ENCODE measurements around the gene FBXO4. TPM values are rescaled to one million over a fixed set of nuclear protein-coding genes. Genes with fewer than 3 reads are reported as not detected.

FBXO4 gene, protein sequence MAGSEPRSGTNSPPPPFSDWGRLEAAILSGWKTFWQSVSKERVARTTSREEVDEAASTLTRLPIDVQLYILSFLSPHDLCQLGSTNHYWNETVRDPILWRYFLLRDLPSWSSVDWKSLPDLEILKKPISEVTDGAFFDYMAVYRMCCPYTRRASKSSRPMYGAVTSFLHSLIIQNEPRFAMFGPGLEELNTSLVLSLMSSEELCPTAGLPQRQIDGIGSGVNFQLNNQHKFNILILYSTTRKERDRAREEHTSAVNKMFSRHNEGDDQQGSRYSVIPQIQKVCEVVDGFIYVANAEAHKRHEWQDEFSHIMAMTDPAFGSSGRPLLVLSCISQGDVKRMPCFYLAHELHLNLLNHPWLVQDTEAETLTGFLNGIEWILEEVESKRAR
- 5.8 and 14.3 TPM in 2 replicates for total RNA-seq

DNA sequence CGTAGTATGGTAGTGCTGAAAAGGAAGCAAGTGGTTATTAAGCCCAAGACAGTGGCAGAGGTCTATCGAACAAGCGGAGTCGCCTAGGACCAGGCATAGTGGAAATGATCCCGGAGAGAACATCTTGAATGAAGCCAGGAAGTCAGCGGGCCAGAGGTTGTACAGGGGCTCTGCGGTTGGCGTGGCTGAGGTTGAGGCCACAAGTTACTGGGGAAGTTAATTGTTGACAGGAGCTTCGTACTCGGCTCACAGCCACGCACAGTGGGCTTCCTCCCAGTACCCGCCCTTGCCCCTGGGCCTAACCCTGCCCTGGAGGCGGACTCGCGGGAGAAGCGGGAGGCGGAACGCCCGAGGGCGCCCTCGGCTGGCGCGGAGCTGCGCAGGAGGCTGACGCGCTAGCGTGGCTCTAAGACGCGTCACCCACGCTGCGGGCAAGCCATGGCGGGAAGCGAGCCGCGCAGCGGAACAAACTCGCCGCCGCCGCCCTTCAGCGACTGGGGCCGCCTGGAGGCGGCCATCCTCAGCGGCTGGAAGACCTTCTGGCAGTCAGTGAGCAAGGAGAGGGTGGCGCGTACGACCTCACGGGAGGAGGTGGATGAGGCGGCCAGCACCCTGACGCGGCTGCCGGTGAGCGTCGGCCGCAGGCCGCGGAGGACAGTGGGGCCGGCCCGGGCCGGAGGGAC is at the start of gene FBXO4:
TSS of gene FBXO4 (plus strand) at position 410 of the 683 bp plus-strand sequence. CDS start at position 439, 29 bp downstream.

GRCh38 chr5:41903892-41904799 is 20.9 kb upstream of the FBXO4 start, which contains the start of gene RIMOC1:
Gene RIMOC1 (plus strand): TSS chr5:41904344. CDS start chr5:41904368, 24 bp downstream.

Other genes starting within 250 kb of the FBXO4 start
- gene OXCT1, start 54.9 kb upstream of the FBXO4 start, total RNA-seq, result 12.8 and 13.4 TPM in 2 replicates
- 10.8 and 17.3 TPM in 2 replicates for gene RIMOC1, start 20.9 kb upstream of the FBXO4 start, total RNA-seq

Measured in cardiac atrium fibroblast (primary cell).